ENCODE results near the gene ATP13A4. TPM values are rescaled to one million over a fixed set of nuclear protein-coding genes. Genes with fewer than 3 reads are reported as not detected.

The ATP13A4 gene
- total and polyA plus RNA-seq, 2 experiments from 2014 or later = 5.2 to 14.2 TPM

DNA sequence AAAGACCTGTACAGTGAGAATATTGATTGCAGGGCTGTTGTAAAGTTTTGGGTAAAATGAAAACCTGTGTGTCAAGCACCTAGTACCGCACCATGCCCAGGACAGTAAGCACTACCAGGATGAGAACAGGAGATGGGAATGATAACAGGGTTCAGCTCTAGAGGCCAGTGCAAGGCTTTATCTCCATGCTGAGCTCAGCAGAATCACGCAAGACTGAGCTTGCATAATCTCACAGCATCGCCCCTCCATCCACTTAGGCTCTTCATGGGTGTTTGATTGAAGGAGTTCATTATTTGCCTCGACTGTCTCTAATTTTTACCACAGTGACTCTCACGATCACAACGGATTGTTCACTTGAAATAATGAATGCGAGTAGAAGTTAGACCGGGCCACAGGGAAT is 179.1 kb downstream of the ATP13A4 start:
- no peaks in the 10 kb centered on the region for H3K9me3 ChIP-seq (ENCODE audit: low read depth)
- no peak overlapping the region for H3K4me3 ChIP-seq
- TF ChIP-seq, protein P1, sequence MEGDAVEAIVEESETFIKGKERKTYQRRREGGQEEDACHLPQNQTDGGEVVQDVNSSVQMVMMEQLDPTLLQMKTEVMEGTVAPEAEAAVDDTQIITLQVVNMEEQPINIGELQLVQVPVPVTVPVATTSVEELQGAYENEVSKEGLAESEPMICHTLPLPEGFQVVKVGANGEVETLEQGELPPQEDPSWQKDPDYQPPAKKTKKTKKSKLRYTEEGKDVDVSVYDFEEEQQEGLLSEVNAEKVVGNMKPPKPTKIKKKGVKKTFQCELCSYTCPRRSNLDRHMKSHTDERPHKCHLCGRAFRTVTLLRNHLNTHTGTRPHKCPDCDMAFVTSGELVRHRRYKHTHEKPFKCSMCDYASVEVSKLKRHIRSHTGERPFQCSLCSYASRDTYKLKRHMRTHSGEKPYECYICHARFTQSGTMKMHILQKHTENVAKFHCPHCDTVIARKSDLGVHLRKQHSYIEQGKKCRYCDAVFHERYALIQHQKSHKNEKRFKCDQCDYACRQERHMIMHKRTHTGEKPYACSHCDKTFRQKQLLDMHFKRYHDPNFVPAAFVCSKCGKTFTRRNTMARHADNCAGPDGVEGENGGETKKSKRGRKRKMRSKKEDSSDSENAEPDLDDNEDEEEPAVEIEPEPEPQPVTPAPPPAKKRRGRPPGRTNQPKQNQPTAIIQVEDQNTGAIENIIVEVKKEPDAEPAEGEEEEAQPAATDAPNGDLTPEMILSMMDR (IDR thresholded peaks at IDR 0.05; ENCODE audit: poor library complexity) = no peak
- no peak for TF ChIP-seq EZH2phosphoT487 (IDR thresholded peaks at IDR 0.05; ENCODE audit: low read depth, severe bottlenecking, unreplicated experiment)
- peaks cover 3% of the 10 kb centered on the region for H3K27me3 ChIP-seq
- no peaks in the 10 kb centered on the region for H3K36me3 ChIP-seq (replicated peaks; ENCODE audit: insufficient read depth, low read depth)
- no peak for DNase-seq (ENCODE audit: low spot score)
- H3K79me2 ChIP-seq = no peaks in the 10 kb centered on the region
- H3K27ac ChIP-seq = no peak overlapping the region
- H3K4me1 ChIP-seq (ENCODE audit: insufficient read depth) = no peaks in the 10 kb centered on the region
- H4K20me1 ChIP-seq (ENCODE audit: insufficient read depth, poor library complexity, severe bottlenecking) = no peaks in the 10 kb centered on the region
- WGBS (ENCODE audit: low lambda C conversion rate, missing lambda C conversion rate) = 90% methylated on average over 8 of the region's 8 CpGs
- no peak overlapping the region for H2AFZ ChIP-seq
- no peaks in the 10 kb centered on the region for H3K9me2 ChIP-seq (replicated peaks; ENCODE audit: insufficient read depth)
- no peak overlapping the region for H3K4me2 ChIP-seq

DNA sequence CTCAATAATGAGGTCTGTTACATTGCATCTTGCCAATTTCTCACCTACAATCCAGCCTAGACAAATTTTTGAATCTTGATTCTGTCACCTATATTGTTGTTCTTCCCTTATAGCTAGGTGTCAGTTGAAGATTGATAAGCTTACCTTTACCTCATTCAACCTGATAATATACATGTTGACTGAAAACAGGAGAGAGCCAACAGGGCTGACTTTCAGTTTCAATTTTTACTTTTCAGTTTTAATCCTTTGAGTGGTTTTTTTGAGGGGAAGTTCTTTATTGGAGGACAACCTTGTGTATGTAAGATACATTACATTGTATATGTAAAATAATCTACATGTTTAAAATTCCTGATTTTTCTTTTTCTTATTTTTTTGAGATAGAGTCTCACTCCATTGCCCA is 181.9 kb downstream of the ATP13A4 start:
- Histone ChIP-seq H3K4me3 (no peak overlapping the region), H3K79me2 (no peaks in the 10 kb centered on the region), H2AFZ (no peak overlapping the region), H3K27me3 (no peaks in the 10 kb centered on the region), H3K36me3 (replicated peaks; ENCODE audit: insufficient read depth, low read depth) (no peaks in the 10 kb centered on the region), H3K9me3 (ENCODE audit: low read depth) (no peaks in the 10 kb centered on the region), H4K20me1 (ENCODE audit: insufficient read depth, poor library complexity, severe bottlenecking) (no peaks in the 10 kb centered on the region), H3K9me2 (replicated peaks; ENCODE audit: insufficient read depth) (no peaks in the 10 kb centered on the region), H3K4me2 (no peak overlapping the region), H3K27ac (no peak overlapping the region), H3K4me1 (ENCODE audit: insufficient read depth) (no peaks in the 10 kb centered on the region)
- no peak for DNase-seq (ENCODE audit: low spot score)
- TF ChIP-seq EZH2 (IDR thresholded peaks at IDR 0.05; ENCODE audit: borderline replicate concordance) (no peak), EZH2phosphoT487 (IDR thresholded peaks at IDR 0.05; ENCODE audit: low read depth, severe bottlenecking, unreplicated experiment) (no peak)
- TF ChIP-seq, protein P1 (IDR thresholded peaks at IDR 0.05; ENCODE audit: poor library complexity) = no peak

DNA sequence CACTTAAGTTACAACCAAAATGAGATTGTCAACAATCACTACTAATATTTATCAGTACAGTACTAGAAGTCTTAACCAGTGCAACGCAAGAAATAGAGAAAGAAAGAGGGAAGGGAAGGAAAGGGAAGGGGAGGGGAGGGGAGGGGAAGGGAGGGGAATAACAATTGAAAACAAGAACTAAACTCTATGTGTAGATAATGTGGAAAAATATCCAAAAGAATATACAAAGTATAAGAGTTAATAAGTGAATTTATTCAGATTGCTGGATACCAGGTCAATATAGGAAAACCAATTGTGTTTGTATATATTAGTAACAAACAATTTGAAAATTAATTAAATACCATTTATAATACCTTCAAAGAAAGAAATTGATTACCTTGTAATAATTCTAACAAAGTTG is 186.8 kb downstream of the ATP13A4 start:
- 65% methylated on average over 1 of the region's 1 CpG for WGBS (ENCODE audit: low lambda C conversion rate, missing lambda C conversion rate)
- Histone ChIP-seq H3K9me2 (replicated peaks; ENCODE audit: insufficient read depth) (no peaks in the 10 kb centered on the region), H4K20me1 (ENCODE audit: insufficient read depth, poor library complexity, severe bottlenecking) (no peaks in the 10 kb centered on the region), H3K9me3 (ENCODE audit: low read depth) (no peaks in the 10 kb centered on the region), H2AFZ (no peak overlapping the region), H3K27ac (no peak overlapping the region), H3K36me3 (replicated peaks; ENCODE audit: insufficient read depth, low read depth) (no peaks in the 10 kb centered on the region), H3K4me2 (no peak overlapping the region), H3K4me3 (no peak overlapping the region), H3K4me1 (ENCODE audit: insufficient read depth) (no peaks in the 10 kb centered on the region), H3K79me2 (no peaks in the 10 kb centered on the region), H3K27me3 (no peaks in the 10 kb centered on the region)
- TF ChIP-seq, protein P1 (IDR thresholded peaks at IDR 0.05; ENCODE audit: poor library complexity) = no peak
- no peak for TF ChIP-seq EZH2 (IDR thresholded peaks at IDR 0.05; ENCODE audit: borderline replicate concordance)
- no peak for TF ChIP-seq EZH2phosphoT487 (IDR thresholded peaks at IDR 0.05; ENCODE audit: low read depth, severe bottlenecking, unreplicated experiment)
- DNase-seq (ENCODE audit: low spot score) = no peak

DNA sequence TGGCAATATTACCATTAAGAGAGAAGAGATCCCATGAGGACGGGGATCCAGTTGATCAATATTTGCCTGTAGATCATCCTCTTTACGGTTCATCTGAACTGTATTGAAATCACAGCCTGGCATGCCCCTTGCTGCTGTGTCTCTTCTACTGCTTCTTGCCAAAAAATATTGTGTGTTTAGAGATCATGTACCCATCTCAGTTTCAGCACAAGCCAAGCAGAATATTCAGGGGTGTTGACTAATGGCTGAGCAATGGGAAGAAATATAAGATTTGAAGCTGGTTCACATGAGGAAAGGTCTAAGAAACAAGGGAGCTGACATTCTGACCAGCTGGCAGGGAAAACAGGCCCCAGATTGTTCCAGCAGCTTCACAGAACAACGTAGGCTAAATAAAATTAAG is 197.4 kb downstream of the ATP13A4 start:
- no peaks in the 10 kb centered on the region for H3K27me3 ChIP-seq
- H3K4me2 ChIP-seq = no peak overlapping the region
- no peaks in the 10 kb centered on the region for H4K20me1 ChIP-seq (ENCODE audit: insufficient read depth, poor library complexity, severe bottlenecking)
- WGBS (ENCODE audit: low lambda C conversion rate, missing lambda C conversion rate) = 85% methylated on average over 3 of the region's 3 CpGs
- H3K9me2 ChIP-seq (replicated peaks; ENCODE audit: insufficient read depth) = no peaks in the 10 kb centered on the region
- TF ChIP-seq EZH2phosphoT487 (IDR thresholded peaks at IDR 0.05; ENCODE audit: low read depth, severe bottlenecking, unreplicated experiment) = no peak
- TF ChIP-seq EZH2 (IDR thresholded peaks at IDR 0.05; ENCODE audit: borderline replicate concordance) = no peak
- TF ChIP-seq, protein P1 (IDR thresholded peaks at IDR 0.05; ENCODE audit: poor library complexity) = no peak
- H3K79me2 ChIP-seq = no peaks in the 10 kb centered on the region
- DNase-seq (ENCODE audit: low spot score) = no peak
- no peak overlapping the region for H3K4me3 ChIP-seq
- no peaks in the 10 kb centered on the region for H3K4me1 ChIP-seq (ENCODE audit: insufficient read depth)
- no peak overlapping the region for H3K27ac ChIP-seq
- H3K9me3 ChIP-seq (ENCODE audit: low read depth) = no peaks in the 10 kb centered on the region
- H2AFZ ChIP-seq = no peak overlapping the region
- no peaks in the 10 kb centered on the region for H3K36me3 ChIP-seq (replicated peaks; ENCODE audit: insufficient read depth, low read depth)

Data from hepatocyte (in vitro differentiated cells).